Measurements from ENCODE around the gene SS18L1. TPM values are rescaled to one million over a fixed set of nuclear protein-coding genes. Genes with fewer than 3 reads are reported as not detected.
"Not testable (repeated sequence)": the region's sequence is repeated elsewhere in the genome, so short reads cannot be mapped to it uniquely, and the experiment has no call there.

SS18L1 gene
- total and polyA plus RNA-seq, 12 donors = 9.0 to 45.7 (median 14.4) TPM

DNA sequence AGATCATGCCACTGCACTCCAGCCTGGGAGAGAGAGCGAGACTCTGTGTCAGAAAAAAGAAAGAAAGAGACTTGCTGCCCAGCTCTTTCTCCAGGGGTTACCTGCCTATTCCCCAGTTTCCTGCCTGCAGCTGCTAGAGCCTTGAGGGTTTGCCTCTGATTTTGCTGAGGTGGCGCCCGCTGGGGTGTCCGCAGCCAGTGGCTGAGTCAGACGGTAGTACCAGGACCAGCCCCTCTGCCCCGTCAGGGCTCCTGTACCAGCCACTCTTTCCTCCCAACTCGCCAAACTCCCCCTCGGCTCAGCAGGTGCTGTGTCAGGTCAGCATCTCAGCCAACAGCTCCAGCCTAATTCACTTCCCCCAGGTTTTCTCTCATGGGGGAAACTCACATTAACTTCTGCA is 28.7 kb upstream of the SS18L1 start:
- peaks cover 0 to 6% (median 0%) of the 10 kb centered on the region in 3 donors for H3K9me3 ChIP-seq (replicated peaks in 1 of 3)
- TF ChIP-seq, protein P1, sequence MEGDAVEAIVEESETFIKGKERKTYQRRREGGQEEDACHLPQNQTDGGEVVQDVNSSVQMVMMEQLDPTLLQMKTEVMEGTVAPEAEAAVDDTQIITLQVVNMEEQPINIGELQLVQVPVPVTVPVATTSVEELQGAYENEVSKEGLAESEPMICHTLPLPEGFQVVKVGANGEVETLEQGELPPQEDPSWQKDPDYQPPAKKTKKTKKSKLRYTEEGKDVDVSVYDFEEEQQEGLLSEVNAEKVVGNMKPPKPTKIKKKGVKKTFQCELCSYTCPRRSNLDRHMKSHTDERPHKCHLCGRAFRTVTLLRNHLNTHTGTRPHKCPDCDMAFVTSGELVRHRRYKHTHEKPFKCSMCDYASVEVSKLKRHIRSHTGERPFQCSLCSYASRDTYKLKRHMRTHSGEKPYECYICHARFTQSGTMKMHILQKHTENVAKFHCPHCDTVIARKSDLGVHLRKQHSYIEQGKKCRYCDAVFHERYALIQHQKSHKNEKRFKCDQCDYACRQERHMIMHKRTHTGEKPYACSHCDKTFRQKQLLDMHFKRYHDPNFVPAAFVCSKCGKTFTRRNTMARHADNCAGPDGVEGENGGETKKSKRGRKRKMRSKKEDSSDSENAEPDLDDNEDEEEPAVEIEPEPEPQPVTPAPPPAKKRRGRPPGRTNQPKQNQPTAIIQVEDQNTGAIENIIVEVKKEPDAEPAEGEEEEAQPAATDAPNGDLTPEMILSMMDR (IDR thresholded peaks at IDR 0.05) = no peak
- TF ChIP-seq POLR2A (IDR thresholded peaks at IDR 0.05) = no peak
- no peaks in the 10 kb centered on the region for H3K36me3 ChIP-seq (replicated peaks in 1 of 2)
- no peaks in the 10 kb centered on the region for H3K4me1 ChIP-seq (replicated peaks in 1 of 2)
- intact Hi-C loops (cut with DNase I) = loop anchor here in 1 of 2 donors (5.0 kb wide), 1 partner anchor 48 kb away; the partner anchor contains the start of gene TAF4
- H3K4me3 ChIP-seq = no peak overlapping the region
- 59 to 75% (median 67%) methylated on average over 8 of the region's 8 CpGs for WGBS, 4 donors
- DNase-seq = no peak
- H3K27me3 ChIP-seq = no peaks in the 10 kb centered on the region
- no peak overlapping the region for H3K27ac ChIP-seq

DNA sequence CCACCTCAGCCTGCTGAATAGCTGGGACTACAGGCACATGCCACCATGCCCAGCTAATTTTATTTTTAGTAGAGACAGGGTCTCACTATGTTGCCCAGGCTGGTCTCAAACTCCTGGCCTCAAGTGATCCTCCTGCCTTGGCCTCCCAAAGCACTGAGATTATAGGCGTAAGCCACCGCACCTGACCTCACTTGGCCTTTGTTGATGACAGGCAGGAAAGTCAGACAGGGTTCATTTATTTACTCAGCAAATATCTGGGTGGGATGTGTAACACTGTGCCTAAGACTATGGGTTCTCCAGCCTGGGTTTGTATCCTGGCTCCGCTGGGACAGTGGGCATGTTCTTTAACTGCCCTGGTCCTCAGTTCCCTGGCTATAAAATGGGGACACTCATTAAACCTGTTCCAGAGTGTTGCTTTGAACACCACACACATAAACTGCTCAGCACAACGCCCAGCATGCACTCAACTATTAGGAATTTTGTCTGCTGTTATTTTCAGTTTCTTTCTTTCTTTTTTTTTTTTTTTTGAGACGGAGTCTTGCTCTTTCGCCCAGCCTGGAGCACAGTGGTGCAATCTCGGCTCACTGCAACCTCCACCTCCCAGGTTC is 27.7 kb upstream of the SS18L1 start:
- H3K4me1 ChIP-seq (replicated peaks in 1 of 2); DNase-seq; H3K27me3 ChIP-seq; H3K4me3 ChIP-seq; H3K36me3 ChIP-seq (replicated peaks in 1 of 2); H3K27ac ChIP-seq; H3K9me3 ChIP-seq (replicated peaks in 1 of 3): not testable (repeated sequence)
- 80 to 86% (median 84%) methylated on average over 6 to 7 of the region's 7 CpGs for WGBS, 4 donors
- intact Hi-C loops (cut with DNase I) = loop anchor here in 1 of 2 donors (5.0 kb wide), 1 partner anchor 49 kb away; the partner anchor contains the start of gene TAF4

DNA sequence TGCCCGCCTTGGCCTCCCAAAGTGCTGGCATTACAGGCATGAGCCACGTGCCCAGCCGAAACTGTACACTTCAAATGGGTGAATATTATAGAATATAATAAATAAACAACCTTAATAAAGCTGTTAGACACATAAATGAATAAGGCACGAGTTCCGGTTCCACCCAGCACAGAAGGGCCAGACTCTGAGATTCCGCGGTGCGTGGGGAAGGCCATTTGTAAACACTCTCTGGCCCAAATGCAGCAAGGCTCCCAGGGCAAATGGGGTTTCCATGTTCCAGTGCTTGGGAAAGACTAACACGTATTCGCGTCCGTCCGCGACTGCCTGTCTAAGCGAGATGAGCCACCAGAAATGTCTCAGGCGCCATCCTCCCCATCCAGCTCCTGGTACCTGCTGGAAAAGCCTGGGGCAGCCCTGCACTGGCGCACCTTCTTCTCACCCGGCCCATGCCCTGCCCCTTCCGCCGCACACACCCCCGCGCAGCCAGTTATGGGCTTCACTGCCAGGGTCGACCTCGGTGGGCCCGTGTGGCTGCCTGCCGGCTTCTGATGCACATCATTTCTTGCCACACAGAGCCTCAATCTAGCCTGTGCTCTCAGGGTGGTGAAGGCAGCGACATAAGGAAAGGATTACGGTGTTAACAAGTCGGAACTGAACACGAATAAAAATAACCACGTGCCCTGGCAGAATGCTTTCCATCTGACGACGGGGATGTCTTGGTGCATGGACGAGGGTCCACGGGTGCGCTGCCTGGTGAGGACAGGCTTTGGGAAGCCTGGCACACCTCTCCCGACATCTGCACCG is 26.8 kb upstream of the SS18L1 start:
- TF ChIP-seq POLR2A (IDR thresholded peaks at IDR 0.05) = no peak
- WGBS, 4 donors = 77 to 84% (median 83%) methylated on average over 34 to 38 of the region's 38 CpGs
- Histone ChIP-seq H3K9me3 (replicated peaks in 1 of 3) (peaks cover 0 to 6% (median 0%) of the 10 kb centered on the region in 3 donors), H3K4me1 (replicated peaks in 1 of 2) (no peaks in the 10 kb centered on the region), H3K27ac (no peak overlapping the region), H3K4me3 (no peak overlapping the region), H3K27me3 (no peaks in the 10 kb centered on the region), H3K36me3 (replicated peaks in 1 of 2) (no peaks in the 10 kb centered on the region)
- DNase-seq = no peak
- intact Hi-C loops (cut with DNase I) = loop anchor here in 1 of 2 donors (5.0 kb wide), 1 partner anchor 49 kb away; the partner anchor contains the start of gene TAF4

DNA sequence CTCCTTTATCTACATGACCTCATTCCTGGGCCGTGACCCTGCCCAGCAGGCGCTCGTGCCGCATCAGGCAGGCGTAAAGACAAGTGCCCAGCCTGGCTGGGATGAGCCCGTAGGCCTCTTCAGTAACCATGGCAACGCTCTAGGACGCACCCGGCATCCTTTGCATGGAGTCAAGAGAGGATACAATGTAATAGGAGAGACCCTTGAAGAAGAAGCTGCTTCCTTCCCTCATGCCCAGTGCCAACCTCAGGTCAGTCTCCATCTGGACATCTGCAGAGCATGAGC is 26.3 kb upstream of the SS18L1 start:
- intact Hi-C loops (cut with DNase I) = loop anchor here in 1 of 2 donors (5.0 kb wide), 1 partner anchor 50 kb away; the partner anchor contains the start of gene TAF4
- no peak for TF ChIP-seq POLR2A (IDR thresholded peaks at IDR 0.05)
- TF ChIP-seq, protein P1 (IDR thresholded peaks at IDR 0.05) = no peak
- Histone ChIP-seq H3K4me1 (replicated peaks in 1 of 2) (no peaks in the 10 kb centered on the region), H3K9me3 (replicated peaks in 1 of 3) (peaks cover 0 to 5% (median 0%) of the 10 kb centered on the region in 3 donors), H3K27ac (no peak overlapping the region), H3K27me3 (no peaks in the 10 kb centered on the region), H3K36me3 (replicated peaks in 1 of 2) (no peaks in the 10 kb centered on the region), H3K4me3 (no peak overlapping the region)
- no peak for DNase-seq
- 32 to 44% (median 36%) methylated on average over 6 to 9 of the region's 9 CpGs; no CpG with 5 or more reads in 1 of the 4 donors for WGBS, 4 donors

DNA sequence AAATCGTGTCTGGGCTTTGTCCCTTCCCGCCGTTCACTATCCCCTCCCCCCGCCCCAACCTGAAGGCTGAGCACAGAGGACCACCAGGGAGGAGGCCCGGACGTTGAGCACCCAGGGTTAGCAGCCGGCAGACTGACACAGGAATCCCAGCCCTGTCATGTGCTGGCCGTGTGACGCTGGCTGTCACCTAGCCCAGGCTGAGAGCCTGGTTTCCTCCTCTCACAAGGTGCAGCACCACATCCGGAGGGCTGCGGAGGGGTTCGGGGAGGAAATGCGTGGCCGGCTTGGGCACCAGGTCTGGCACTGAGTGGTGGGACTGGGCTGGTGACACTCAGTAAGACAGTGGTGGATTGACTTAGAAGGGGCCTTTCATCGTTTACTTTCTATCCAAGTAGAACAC is 25.9 kb upstream of the SS18L1 start:
- DNase-seq = no peak
- Histone ChIP-seq H3K9me3 (replicated peaks in 1 of 3) (peaks cover 0 to 2% (median 0%) of the 10 kb centered on the region in 3 donors), H3K27me3 (no peaks in the 10 kb centered on the region), H3K36me3 (replicated peaks in 1 of 2) (no peaks in the 10 kb centered on the region), H3K4me3 (no peak overlapping the region), H3K27ac (no peak overlapping the region), H3K4me1 (replicated peaks in 1 of 2) (no peaks in the 10 kb centered on the region)
- 43 to 52% (median 45%) methylated on average over 8 to 15 of the region's 15 CpGs for WGBS, 4 donors
- TF ChIP-seq, protein P1 (IDR thresholded peaks at IDR 0.05) = no peak
- intact Hi-C loops (cut with DNase I) = loop anchor here in 1 of 2 donors (5.0 kb wide), 1 partner anchor 50 kb away; the partner anchor contains the start of gene TAF4
